Measurements from ENCODE around the gene UACA. TPM values are rescaled to one million over a fixed set of nuclear protein-coding genes. Genes with fewer than 3 reads are reported as not detected.

UACA gene
- total RNA-seq, 4 donors from 2014 or later, result 101 to 192 (median 127) TPM

DNA sequence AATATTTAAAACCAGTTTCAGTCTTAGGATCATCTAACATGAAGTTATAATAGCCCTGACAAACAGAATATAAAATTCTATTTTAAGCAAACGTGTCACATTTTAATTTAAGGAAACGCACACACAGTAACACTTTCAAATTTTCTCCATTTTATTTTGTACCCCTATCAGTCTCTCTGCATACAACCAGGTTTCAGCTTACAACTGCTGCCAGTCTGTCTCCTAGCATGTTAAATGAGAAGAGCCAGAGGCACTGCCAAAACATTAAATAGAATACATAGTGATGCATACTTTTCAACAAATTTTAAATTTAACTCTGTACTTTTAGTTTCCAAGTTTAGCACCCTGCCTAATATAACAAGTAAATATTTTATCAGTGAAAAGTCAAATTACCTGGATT is 60.8 kb downstream of the UACA start:
- intact Hi-C loops (cut with DNase I; ENCODE audit: low total_unique reads), result loop anchor here (2.0 to 5.0 kb wide), 3 partner anchors 14 to 605 kb away; partner anchors contain the start of gene TLE3
- H3K27ac ChIP-seq, result peak overlapping the region; percentile 79 to 92 (median 88)
- no peak for TF ChIP-seq POLR2A (IDR thresholded peaks at IDR 0.05)
- TF ChIP-seq, protein P1, sequence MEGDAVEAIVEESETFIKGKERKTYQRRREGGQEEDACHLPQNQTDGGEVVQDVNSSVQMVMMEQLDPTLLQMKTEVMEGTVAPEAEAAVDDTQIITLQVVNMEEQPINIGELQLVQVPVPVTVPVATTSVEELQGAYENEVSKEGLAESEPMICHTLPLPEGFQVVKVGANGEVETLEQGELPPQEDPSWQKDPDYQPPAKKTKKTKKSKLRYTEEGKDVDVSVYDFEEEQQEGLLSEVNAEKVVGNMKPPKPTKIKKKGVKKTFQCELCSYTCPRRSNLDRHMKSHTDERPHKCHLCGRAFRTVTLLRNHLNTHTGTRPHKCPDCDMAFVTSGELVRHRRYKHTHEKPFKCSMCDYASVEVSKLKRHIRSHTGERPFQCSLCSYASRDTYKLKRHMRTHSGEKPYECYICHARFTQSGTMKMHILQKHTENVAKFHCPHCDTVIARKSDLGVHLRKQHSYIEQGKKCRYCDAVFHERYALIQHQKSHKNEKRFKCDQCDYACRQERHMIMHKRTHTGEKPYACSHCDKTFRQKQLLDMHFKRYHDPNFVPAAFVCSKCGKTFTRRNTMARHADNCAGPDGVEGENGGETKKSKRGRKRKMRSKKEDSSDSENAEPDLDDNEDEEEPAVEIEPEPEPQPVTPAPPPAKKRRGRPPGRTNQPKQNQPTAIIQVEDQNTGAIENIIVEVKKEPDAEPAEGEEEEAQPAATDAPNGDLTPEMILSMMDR (IDR thresholded peaks at IDR 0.05 in 4 of 5, conservative IDR thresholded peaks at IDR 0.05 in 1 of 5), result no peak
- H3K9me3 ChIP-seq, result no peaks in the 10 kb centered on the region
- peak overlapping the region; percentile 41 to 53 (median 46) for H3K4me3 ChIP-seq
- in situ Hi-C loops (cut with MboI; ENCODE audit: low sequenced_read_pairs in 4 of 4), result loop anchor here in 1 of 4 donors (10.0 kb wide), 1 partner anchor 62 kb away; the partner anchor contains the start of gene UACA
- DNase-seq (no peak), ATAC-seq (peak; percentile 41 to 60)
- H3K36me3 ChIP-seq, result no peaks in the 10 kb centered on the region
- H3K4me1 ChIP-seq, result peaks cover 58 to 89% of the 10 kb centered on the region in 2 donors
- H3K27me3 ChIP-seq, result no peaks in the 10 kb centered on the region

DNA sequence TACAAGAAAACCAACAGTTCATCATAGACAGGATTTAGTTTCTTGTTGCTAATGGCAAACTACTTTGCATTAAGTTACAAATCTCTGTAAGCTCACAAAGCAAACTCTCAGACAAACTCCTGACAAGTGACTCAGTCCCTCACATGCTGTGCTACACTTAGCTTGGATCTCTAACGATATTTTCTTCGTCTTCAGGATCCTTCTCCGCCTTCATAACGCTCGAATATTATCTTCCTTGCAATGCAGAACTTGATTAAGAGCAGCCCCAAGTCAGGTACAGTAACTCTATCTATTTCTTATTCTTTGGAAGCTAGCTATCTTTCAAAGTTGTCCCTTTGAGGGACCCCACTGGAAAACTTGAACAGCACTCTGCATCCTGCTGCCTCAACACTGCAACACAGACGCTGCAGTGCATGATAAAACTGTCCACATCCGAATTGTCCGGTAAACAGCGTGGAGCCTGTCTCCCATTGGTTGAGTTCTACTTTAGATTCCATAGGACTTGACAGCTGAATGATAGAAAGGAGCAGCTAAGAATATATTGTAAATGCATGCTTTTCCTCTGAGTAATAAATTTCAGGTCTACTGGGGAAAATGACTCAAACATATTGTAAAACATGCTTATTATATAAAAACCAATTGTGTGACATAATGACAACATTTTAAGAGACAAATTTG is 61.3 kb downstream of the UACA start:
- Histone ChIP-seq H3K4me3 (peak overlapping the region; percentile 41 to 53 (median 46)), H3K4me1 (peaks cover 61 to 92% of the 10 kb centered on the region in 2 donors), H3K27ac (peak overlapping the region; percentile 79 to 92 (median 88)), H3K27me3 (no peaks in the 10 kb centered on the region), H3K36me3 (no peaks in the 10 kb centered on the region), H3K9me3 (no peaks in the 10 kb centered on the region)
- DNase-seq, result peak; percentile 48 to 56
- ATAC-seq, result peak; percentile 85 to 90
- intact Hi-C loops (cut with DNase I; ENCODE audit: low total_unique reads), result loop anchor here (2.0 to 5.0 kb wide), 3 partner anchors 15 to 605 kb away; partner anchors contain the start of gene TLE3
- in situ Hi-C loops (cut with MboI; ENCODE audit: low sequenced_read_pairs in 4 of 4), result loop anchor here in 1 of 4 donors (10.0 kb wide), 1 partner anchor 63 kb away; the partner anchor contains the start of gene UACA
- TF ChIP-seq POLR2A (IDR thresholded peaks at IDR 0.05), result peak; percentile 65 to 85
- TF ChIP-seq, protein P1 (IDR thresholded peaks at IDR 0.05 in 4 of 5, conservative IDR thresholded peaks at IDR 0.05 in 1 of 5), result no peak

DNA sequence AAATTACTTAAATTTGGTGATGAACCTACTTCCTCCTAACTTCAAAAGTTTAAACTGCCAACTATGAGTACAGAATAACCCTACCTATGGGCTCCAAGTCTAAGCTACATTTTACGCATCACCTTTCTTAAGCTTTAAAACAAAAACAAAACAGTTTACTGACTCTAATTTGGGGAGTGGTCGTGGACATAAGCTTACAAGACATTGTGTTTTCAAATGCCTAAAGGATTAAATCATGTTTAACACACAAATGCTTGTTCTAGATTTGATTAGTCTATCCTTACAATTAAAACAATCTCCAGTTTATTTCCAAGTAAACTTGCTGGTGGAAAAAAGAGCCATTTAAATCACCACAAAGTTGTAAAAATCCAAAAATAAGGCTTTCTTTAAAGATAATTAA is 62.2 kb downstream of the UACA start:
- peak overlapping the region; percentile 79 to 92 (median 88) for H3K27ac ChIP-seq
- no peak for TF ChIP-seq POLR2A (IDR thresholded peaks at IDR 0.05)
- TF ChIP-seq, protein P1 (IDR thresholded peaks at IDR 0.05 in 4 of 5, conservative IDR thresholded peaks at IDR 0.05 in 1 of 5), result no peak
- H3K9me3 ChIP-seq, result no peaks in the 10 kb centered on the region
- H3K4me3 ChIP-seq, result peak overlapping the region; percentile 41 to 53 (median 46)
- intact Hi-C loops (cut with DNase I; ENCODE audit: low total_unique reads) (loop anchor here (5.0 kb wide), 2 partner anchors 41 to 604 kb away; partner anchors contain the start of gene TLE3), in situ Hi-C loops (cut with MboI; ENCODE audit: low sequenced_read_pairs in 4 of 4) (loop anchor here in 1 of 4 donors (10.0 kb wide), 1 partner anchor 64 kb away; the partner anchor contains the start of gene UACA)
- no peak for DNase-seq
- no peaks in the 10 kb centered on the region for H3K36me3 ChIP-seq
- peaks cover 61 to 93% of the 10 kb centered on the region in 2 donors for H3K4me1 ChIP-seq
- H3K27me3 ChIP-seq, result no peaks in the 10 kb centered on the region
- ATAC-seq, result no peak

DNA sequence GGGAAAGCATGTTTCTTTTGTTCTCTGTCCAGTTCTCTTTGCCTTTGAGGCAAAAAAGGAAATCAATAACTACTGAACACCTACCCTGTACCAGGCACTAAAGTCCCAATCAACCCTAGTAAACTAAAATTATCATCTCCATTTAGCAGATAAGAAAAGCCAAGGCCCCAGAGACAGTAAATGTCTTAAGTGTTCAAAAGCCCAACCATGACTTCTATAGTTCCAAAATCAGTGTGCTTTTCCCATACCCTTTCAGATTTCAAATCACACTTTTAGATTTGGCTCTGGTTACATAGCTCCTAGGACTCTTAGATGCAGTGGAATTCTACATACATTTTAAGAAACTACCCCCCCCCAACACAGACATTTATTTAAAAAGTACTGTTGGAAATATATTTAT is 63.5 kb downstream of the UACA start:
- no peak for TF ChIP-seq POLR2A (IDR thresholded peaks at IDR 0.05)
- TF ChIP-seq, protein P1 (IDR thresholded peaks at IDR 0.05 in 4 of 5, conservative IDR thresholded peaks at IDR 0.05 in 1 of 5), result no peak
- peaks cover 71 to 90% of the 10 kb centered on the region in 2 donors for H3K4me1 ChIP-seq
- H3K9me3 ChIP-seq, result no peaks in the 10 kb centered on the region
- peak overlapping the region; percentile 79 to 92 (median 88) for H3K27ac ChIP-seq
- peak overlapping the region in 3 of 4 donors; percentile 34 to 45 (median 41) for H3K4me3 ChIP-seq
- no peak for DNase-seq
- no peaks in the 10 kb centered on the region for H3K27me3 ChIP-seq
- in situ Hi-C loops (cut with MboI; ENCODE audit: low sequenced_read_pairs in 4 of 4), result loop anchor here in 1 of 4 donors (10.0 kb wide), 1 partner anchor 65 kb away; the partner anchor contains the start of gene UACA
- H3K36me3 ChIP-seq, result no peaks in the 10 kb centered on the region
- ATAC-seq, result no peak
- intact Hi-C loops (cut with DNase I; ENCODE audit: low total_unique reads), result loop anchor here (5.0 kb wide), 2 partner anchors 42 to 603 kb away; partner anchors contain the start of gene TLE3
